Stimulated activated naive B cell treated with anti-CD40 and anti-IgM and Interleukin-4, amounts not matched to agents 10 μg/mL and 1 μg/mL and 100 μg/mL, for 72 hours (primary cell): ENCODE measurements around the gene NABP1.

ENCODE experiments used
- ATAC-seq, 2 donors: fragments of 150-1000 bp; cut with Tn5 transposase; replicated peaks; 2 replicates each; pipeline ENCODE4 v1.10.0; 2021; ENCODE audit warnings: moderate library complexity in 1 of 2
- DNase-seq: peaks from one replicate; pipeline ENCODE4 v3.0.0; 2021
- H3K27ac Mint-ChIP-seq: one replicate; pipeline ENCODE4 v1.8.0; 2022; ENCODE audit warnings: mild to moderate bottlenecking, mixed read lengths
- H3K27me3 Mint-ChIP-seq, 2 donors: one replicate each; pipeline ENCODE4 v1.8.0; 2022; ENCODE audit warnings: mixed read lengths in 2 of 2
- H3K36me3 Mint-ChIP-seq, 2 donors: one replicate each; pipeline ENCODE4 v1.8.0; 2022; ENCODE audit warnings: mixed read lengths in 2 of 2, mild to moderate bottlenecking in 1 of 2
- H3K4me1 Mint-ChIP-seq, 2 donors: one replicate each; pipeline ENCODE4 v1.8.0; 2022; ENCODE audit warnings: mixed read lengths in 2 of 2, mild to moderate bottlenecking in 1 of 2
- H3K4me3 Mint-ChIP-seq, 2 donors: one replicate each; pipeline ENCODE4 v1.8.0; 2022; ENCODE audit warnings: mild to moderate bottlenecking in 2 of 2, mixed read lengths in 2 of 2, moderate library complexity in 1 of 2
- H3K9me3 Mint-ChIP-seq, 2 donors: one replicate each; pipeline ENCODE4 v1.8.0; 2022; ENCODE audit warnings: mixed read lengths in 2 of 2, mild to moderate bottlenecking in 1 of 2

The NABP1 gene, protein sequence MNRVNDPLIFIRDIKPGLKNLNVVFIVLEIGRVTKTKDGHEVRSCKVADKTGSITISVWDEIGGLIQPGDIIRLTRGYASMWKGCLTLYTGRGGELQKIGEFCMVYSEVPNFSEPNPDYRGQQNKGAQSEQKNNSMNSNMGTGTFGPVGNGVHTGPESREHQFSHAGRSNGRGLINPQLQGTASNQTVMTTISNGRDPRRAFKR

DNA sequence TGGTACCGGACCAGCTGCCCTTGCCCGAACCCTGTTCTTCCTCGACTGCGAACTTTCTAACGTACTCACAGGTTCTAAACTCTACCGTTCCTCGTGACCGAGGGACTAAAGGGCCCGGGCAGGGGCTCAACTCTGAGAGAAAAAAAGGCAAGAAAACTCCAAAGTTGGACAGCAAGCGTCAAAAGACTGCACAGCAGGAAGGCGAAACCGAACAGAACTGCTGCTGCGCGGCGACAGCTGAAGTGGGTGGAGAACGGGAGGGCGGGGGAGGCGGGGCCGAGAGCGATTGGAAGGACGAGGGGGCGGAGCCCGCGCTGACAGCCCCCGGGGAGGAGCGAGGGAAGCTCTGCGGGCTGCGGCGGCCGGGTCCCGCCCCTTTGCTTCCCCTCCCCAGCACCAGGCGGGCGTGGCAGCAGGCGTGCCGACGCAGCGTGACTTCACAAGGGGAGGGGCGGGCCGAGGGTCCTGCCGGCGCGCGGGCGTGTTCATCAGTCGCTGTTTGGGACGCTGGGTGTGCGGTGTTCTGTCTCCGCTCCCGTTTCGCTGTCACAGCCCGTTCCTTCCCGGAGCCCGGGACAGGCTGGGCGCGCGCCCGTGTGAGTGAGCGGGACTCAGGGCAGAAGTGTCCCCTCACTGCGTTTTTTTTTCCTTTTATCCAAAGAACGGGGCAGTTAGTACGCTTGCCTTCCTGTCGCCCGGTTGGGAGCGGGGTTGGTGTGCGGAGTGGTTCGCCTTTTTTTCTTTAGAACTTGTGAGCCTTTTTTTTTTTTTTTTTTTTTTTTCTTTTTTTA is at the start of gene NABP1:
Gene NABP1 (plus strand): TSS at position 491 of the 791 bp plus-strand sequence. CDS start 479 bp downstream, outside the sequence.
- Mint-ChIP-seq H3K4me1 (peaks cover 26 to 45% of the 10 kb centered on the region in 2 donors), H3K36me3 (peaks cover 23 to 30% of the 10 kb centered on the region in 2 donors), H3K27me3 (no peaks in the 10 kb centered on the region), H3K27ac (peak within 1 kb of the TSS; percentile 100), H3K4me3 (peak within 1 kb of the TSS; percentile 96 to 98), H3K9me3 (peaks cover 0 to 2% of the 10 kb centered on the region in 2 donors)
- peak; percentile 98 for DNase-seq
- ATAC-seq: peak; percentile 81 to 90

- DNase-seq: no peak
- Mint-ChIP-seq H3K36me3 (no peaks in the 10 kb centered on the region), H3K4me1 (peaks cover 20 to 31% of the 10 kb centered on the region in 2 donors), H3K9me3 (no peaks in the 10 kb centered on the region), H3K27ac (peak overlapping the region; percentile 62), H3K4me3 (peak overlapping the region in 1 of 2 donors; percentile 68), H3K27me3 (no peaks in the 10 kb centered on the region)
- peak; percentile 64 to 71 for ATAC-seq
Observed at GRCh38 chr2:191629001-191629453, 48.9 kb upstream of the NABP1 start.

DNA sequence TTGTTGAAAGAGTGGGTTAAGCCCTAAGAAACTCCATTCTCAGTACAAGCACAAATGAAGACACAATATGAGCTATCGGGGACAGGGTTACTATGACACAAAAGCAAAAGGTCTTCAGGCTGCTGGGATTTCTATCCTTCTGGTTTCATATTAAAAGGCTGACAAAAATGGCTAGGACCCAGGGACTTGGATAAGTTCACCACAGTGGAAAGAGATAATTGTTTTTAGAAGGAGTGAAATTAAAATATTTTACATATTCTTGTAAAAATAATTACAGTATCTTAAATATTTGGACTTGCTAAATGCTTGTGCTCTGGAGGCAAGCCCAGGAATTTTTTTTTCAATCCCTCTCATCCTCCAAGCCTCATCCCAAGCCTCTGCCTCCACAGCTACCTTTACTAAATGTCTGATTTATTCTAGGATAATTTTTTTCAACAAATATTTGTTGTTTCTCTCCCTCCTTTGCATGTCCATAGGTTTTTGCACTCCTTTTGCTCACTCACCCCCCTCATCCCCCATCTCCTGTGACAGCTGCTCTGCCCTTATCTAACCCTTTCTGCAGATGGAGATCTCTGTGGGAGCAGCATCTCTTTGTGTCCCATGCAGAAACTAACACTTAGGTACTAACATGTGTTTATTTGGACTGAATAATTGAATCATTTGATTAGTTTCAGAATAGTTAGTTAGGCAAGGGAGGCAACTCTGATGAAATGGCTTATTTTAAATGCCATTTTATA is 47.8 kb upstream of the NABP1 start:
- Mint-ChIP-seq H3K27me3 (no peaks in the 10 kb centered on the region), H3K4me3 (no peak overlapping the region), H3K9me3 (no peaks in the 10 kb centered on the region), H3K36me3 (no peaks in the 10 kb centered on the region), H3K27ac (no peak overlapping the region), H3K4me1 (peaks cover 17 to 23% of the 10 kb centered on the region in 2 donors)
- DNase-seq (no peak), ATAC-seq (no peak)

GRCh38 chr2:191631754-191632153 is 46.2 kb upstream of the NABP1 start:
- H3K4me1 Mint-ChIP-seq: peaks cover 23 to 29% of the 10 kb centered on the region in 2 donors
- H3K27ac Mint-ChIP-seq: no peak overlapping the region
- no peak overlapping the region for H3K4me3 Mint-ChIP-seq

DNA sequence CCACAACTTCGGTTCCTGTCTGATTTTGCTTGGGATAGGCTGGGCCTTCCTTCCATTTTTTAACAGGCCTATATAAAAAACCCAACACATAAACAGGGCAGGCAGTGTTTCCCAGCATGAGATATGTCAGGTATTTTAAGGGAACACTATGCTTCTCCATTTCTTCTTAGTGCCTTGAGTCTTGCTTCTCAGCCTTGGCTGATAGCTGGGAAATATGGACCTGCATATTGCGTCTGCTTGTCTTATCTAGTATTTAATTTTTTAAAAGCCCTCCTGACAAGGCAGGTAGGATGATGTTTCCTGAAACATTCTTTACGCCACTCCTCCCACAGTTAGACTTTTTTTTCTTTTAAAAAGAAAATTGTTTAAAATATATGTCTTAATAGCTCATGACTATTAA is 45.5 kb upstream of the NABP1 start:
- Mint-ChIP-seq H3K4me1 (peaks cover 23 to 35% of the 10 kb centered on the region in 2 donors), H3K27ac (no peak overlapping the region), H3K9me3 (no peaks in the 10 kb centered on the region), H3K36me3 (no peaks in the 10 kb centered on the region), H3K4me3 (no peak overlapping the region), H3K27me3 (no peaks in the 10 kb centered on the region)
- ATAC-seq (no peak), DNase-seq (no peak)

More at GRCh38 chr2:191631754-191632153, 46.2 kb upstream of the NABP1 start:
- no peak for ATAC-seq
- H3K27me3 Mint-ChIP-seq: no peaks in the 10 kb centered on the region
- no peaks in the 10 kb centered on the region for H3K36me3 Mint-ChIP-seq
- H3K9me3 Mint-ChIP-seq: no peaks in the 10 kb centered on the region
- DNase-seq: no peak

DNA sequence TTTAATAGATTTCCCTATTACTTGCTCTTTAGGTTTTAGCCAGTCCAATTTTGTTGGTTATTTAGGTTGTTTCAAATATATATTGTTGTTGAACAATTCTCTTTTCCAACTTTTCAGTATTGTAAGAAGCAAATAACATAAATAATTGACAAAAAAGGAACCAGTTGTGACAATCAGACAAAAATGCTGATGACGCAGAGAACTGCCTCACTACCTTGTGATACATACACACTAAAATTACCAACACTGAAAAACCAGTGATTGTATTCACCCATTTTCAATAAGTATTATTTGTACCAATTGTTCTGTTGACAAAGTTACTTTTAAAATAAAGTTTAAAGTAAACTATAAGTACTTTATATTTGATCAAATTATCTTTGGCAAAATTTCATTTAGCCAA is 43.1 kb upstream of the NABP1 start:
- Mint-ChIP-seq H3K4me1 (peaks cover 20 to 31% of the 10 kb centered on the region in 2 donors), H3K4me3 (no peak overlapping the region), H3K9me3 (no peaks in the 10 kb centered on the region), H3K27me3 (no peaks in the 10 kb centered on the region), H3K27ac (no peak overlapping the region), H3K36me3 (no peaks in the 10 kb centered on the region)
- DNase-seq: no peak
- ATAC-seq: no peak

DNA sequence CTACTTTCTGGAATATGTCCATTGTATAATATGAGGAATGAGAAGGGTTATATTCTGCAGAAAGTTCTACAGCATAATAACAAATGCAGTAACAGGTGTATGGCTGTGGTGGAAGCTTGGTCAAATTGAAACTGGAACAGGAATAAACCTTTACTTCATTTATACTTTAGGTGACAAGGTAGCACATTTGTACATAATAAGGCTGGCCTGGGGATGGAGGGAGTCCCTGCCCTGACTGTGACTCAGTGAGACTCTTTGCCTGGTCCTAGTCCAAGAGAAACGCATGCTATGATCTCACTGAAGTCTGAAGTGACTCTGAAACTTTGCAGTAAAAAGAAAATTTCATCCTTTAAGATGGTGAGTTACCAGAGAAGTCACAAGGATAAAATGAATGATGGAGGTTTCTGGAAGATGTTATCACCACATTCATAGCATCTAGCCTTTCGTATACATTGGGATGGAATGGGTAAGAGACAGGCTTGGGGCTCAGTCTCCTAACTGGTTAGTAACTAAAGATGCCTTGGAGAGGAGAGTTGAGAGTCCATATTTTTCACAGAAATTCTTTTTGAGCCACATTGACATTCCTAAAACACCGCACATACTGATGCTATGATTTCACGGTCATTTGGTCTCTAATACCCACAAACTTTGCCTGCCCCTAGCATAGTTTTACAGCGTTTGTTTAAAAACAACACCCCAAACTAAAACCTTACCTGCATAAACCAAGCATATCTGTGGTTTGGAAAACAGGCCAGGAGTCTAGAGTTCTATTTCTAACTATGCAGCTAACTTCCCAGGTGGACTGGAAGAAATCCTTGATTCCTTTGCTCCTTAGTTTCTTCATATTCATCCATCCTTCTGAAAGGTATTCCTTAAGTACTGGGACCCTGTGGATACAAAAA is 42.4 kb upstream of the NABP1 start:
- H3K4me1 Mint-ChIP-seq: peaks cover 18 to 30% of the 10 kb centered on the region in 2 donors
- H3K36me3 Mint-ChIP-seq: no peaks in the 10 kb centered on the region
- no peaks in the 10 kb centered on the region for H3K9me3 Mint-ChIP-seq
- H3K4me3 Mint-ChIP-seq: no peak overlapping the region
- no peaks in the 10 kb centered on the region for H3K27me3 Mint-ChIP-seq
- ATAC-seq (peak; percentile 73 to 77), DNase-seq (no peak)
- no peak overlapping the region for H3K27ac Mint-ChIP-seq

GRCh38 chr2:191636235-191636543 is 41.7 kb upstream of the NABP1 start:
- no peak overlapping the region for H3K27ac Mint-ChIP-seq
- ATAC-seq (no peak), DNase-seq (no peak)
- no peak overlapping the region for H3K4me3 Mint-ChIP-seq
- H3K4me1 Mint-ChIP-seq: peaks cover 18 to 30% of the 10 kb centered on the region in 2 donors
- no peaks in the 10 kb centered on the region for H3K36me3 Mint-ChIP-seq
- H3K27me3 Mint-ChIP-seq: no peaks in the 10 kb centered on the region
- H3K9me3 Mint-ChIP-seq: no peaks in the 10 kb centered on the region

GRCh38 chr2:191636586-191636985 is 41.4 kb upstream of the NABP1 start:
- H3K9me3 Mint-ChIP-seq: no peaks in the 10 kb centered on the region
- H3K4me3 Mint-ChIP-seq: no peak overlapping the region
- H3K36me3 Mint-ChIP-seq: no peaks in the 10 kb centered on the region
- H3K27ac Mint-ChIP-seq: no peak overlapping the region
- no peak for DNase-seq
- H3K27me3 Mint-ChIP-seq: no peaks in the 10 kb centered on the region
- peaks cover 18 to 30% of the 10 kb centered on the region in 2 donors for H3K4me1 Mint-ChIP-seq
- ATAC-seq: no peak

- no peaks in the 10 kb centered on the region for H3K27me3 Mint-ChIP-seq
- H3K9me3 Mint-ChIP-seq: no peaks in the 10 kb centered on the region
- peaks cover 19 to 30% of the 10 kb centered on the region in 2 donors for H3K4me1 Mint-ChIP-seq
- H3K27ac Mint-ChIP-seq: peak overlapping the region; percentile 80
- no peaks in the 10 kb centered on the region for H3K36me3 Mint-ChIP-seq
- DNase-seq: no peak
- peak overlapping the region; percentile 23 to 59 for H3K4me3 Mint-ChIP-seq
- ATAC-seq: peak; percentile 81 to 82
Observed at GRCh38 chr2:191637182-191638078, 40.5 kb upstream of the NABP1 start.

GRCh38 chr2:191638079-191638801 is 39.7 kb upstream of the NABP1 start:
- ATAC-seq (peak; percentile 39 to 44), DNase-seq (no peak)
- Mint-ChIP-seq H3K36me3 (no peaks in the 10 kb centered on the region), H3K27ac (peak overlapping the region; percentile 73), H3K27me3 (no peaks in the 10 kb centered on the region), H3K9me3 (no peaks in the 10 kb centered on the region), H3K4me3 (peak overlapping the region; percentile 23 to 59), H3K4me1 (peaks cover 19 to 30% of the 10 kb centered on the region in 2 donors)

GRCh38 chr2:191638802-191639172 is 39.1 kb upstream of the NABP1 start:
- ATAC-seq (no peak), DNase-seq (no peak)
- no peak overlapping the region for H3K4me3 Mint-ChIP-seq
- H3K27me3 Mint-ChIP-seq: no peaks in the 10 kb centered on the region
- peaks cover 19 to 30% of the 10 kb centered on the region in 2 donors for H3K4me1 Mint-ChIP-seq
- H3K27ac Mint-ChIP-seq: peak overlapping the region; percentile 37
- no peaks in the 10 kb centered on the region for H3K36me3 Mint-ChIP-seq
- H3K9me3 Mint-ChIP-seq: no peaks in the 10 kb centered on the region
